ENCODE measurements around the gene FAM174C.

The FAM174C gene

DNA sequence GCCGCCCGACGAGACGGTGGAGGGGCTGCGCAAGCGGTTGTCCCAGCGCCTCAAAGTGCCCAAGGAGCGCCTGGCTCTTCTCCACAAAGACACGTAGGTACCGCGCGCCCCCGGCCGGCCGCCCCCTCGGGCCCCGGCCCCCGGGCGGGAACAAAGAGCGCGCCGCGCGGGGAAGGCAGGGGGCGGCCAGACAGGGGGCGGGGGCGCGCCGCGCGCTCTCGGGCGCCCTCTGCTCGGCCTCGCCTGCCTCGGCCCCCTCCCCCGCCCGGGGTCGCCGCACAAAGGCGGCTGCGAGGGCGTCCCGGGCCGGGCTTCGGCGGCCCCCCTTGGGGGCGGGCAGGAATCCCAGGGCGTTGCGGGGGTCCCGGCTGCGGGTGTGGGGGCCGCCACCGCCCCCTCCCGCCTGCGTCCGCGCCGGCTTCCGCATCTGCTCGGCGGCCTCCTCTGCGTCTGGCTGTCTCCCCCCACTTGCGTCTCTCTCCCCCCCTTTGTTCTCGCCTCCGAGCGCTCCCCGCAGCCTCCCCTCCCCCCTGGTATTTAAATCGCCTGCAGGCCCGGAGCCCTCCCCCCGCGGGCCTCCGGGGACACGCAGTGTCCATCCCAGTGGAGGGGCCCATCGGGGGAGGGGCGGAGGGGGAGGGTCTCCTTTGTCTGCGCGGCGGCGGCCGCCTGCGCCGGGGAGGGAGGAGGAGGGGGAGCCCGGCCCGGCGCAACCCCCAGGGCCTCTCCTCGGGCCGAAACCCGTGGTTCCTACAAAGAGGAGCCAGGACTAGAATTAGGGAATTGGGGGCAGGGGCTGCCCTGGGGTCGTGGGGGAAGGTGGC lies 24.7 kb upstream of the FAM174C start:
- DNase-seq (ENCODE audit: low read depth): no peak

DNA sequence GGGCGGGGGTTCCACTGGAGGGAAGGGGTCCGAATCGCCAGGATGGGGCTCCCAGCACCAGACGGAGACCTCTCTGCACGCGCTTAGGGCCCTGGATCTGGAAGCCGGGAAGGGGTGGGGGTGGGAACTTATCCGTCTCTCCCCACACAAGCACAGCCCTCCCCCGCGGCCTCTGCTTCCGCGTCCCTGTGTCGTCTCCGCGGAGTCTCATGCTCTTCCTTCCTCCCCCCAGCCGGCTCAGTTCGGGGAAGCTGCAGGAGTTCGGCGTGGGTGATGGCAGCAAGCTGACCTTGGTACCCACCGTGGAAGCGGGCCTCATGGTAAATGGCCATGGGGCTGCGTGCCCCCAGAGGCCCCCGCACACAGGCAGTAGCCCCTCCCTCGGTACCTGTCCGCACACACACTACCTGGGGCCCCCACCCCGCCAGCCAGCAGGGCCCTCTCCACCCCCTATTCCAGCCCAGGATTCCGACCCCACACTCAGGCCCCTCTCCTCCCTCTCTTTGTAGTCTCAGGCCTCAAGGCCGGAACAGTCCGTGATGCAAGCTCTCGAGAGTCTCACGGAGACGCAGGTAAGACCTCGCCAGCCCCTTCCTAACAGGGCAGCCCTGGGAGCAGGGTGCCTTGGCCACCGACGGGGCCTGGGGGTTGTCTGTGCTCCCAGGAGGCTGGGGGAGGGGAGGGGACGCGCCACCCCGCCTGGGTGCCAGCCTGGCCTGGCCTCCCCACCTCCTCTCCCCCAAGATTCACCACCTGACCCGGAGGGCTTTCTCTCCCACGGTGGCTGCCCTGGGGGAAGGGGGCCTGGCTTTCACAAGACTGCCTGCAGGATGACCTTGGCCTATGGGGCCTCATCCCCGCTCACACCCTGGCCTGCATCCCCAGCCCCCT lies 23.8 kb upstream of the FAM174C start:
- no peak for DNase-seq (ENCODE audit: low read depth)

DNA sequence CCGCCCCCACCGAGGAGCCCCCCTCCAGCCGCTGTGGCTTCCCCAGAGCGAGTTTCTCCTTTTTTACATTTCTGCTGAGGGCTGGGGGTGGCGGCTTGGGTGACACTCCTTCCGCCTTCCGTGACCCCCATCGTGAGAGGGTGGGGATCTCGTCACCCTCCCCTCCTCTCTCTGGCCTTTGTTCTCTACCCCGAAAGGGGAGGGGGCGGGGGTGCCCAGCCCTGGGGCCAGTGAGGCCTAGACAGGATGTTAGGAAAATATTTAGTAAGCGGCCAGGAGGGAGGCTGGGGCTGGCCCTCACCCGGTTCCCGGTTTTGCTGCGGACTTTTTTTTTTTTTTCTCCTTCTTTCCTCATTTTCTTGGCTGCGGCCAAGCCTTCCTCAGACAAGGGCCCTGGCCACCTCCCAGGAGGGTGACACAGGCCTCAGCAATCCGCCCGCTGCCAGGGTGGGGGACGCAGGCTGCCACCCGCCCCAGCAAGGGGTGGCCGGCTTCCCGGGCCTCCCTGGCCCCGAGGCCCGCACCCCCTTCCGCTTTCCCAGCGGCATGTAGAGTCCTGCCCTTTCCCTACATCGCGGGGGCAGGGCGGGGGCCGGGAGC lies 23.0 kb upstream of the FAM174C start:
- DNase-seq (ENCODE audit: low read depth): no peak

DNA sequence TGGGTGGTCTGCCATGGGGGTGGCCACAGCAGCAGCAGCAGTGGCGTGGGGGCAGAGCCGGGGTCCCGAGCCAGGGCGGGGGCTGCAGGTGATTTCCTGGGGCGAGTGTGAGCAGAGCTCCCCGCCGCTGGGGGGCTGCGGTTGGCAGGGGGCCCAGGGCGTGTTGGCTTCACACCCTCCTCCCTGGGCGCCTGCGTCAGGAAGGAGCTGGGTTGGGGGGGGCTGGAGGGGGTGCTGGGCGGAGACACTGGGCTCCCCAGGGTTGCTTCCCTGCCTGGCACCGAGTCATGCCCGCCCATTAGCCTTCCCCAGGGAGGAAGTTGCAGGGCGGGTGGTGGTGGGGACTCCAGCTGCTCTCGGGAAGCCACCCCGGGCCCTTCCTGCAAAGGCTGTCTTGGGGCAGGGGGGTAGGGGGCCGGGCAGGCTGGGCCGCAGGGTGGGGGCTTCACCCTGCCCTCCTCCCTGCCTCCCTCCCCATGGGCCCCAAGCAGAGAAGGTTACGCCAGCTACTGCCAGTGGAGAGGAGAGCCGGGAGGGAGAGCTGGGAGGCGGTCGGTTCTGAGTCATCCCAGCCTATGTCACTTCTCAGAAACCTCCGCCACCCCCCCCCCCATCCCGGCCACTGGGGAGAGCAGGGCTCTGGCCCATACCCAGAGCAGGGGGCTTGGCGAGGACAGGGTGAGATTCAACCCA lies 22.4 kb upstream of the FAM174C start:
- no peak for DNase-seq (ENCODE audit: low read depth)

DNA sequence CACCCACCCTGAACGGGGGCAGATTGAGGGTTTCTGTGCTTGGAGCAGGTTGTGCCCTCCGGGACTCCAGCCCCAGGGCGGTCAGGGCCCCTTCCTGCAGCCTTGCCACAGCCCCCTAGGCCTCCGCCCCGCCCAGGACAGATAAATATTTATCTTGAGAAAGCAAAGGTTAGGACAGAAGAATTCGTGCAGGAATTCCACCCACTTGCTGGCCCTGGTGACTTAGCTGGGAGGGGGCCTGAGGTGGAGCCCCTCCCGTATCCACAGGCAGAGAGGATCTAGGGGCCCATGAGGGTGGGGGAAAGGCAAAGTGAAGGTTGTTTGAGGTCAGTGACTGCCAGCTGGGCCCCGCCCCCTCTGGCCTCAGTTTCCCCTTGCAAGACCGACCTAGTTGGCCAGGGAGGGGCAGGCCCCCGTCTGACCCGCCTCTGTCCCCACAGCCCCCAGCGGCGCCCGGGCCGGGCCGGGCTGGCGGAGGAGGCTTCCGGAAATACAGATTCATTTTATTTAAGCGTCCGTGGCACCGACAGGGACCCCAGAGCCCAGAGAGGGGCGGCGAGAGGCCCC lies 21.7 kb upstream of the FAM174C start:
- no peak for DNase-seq (ENCODE audit: low read depth)

DNA sequence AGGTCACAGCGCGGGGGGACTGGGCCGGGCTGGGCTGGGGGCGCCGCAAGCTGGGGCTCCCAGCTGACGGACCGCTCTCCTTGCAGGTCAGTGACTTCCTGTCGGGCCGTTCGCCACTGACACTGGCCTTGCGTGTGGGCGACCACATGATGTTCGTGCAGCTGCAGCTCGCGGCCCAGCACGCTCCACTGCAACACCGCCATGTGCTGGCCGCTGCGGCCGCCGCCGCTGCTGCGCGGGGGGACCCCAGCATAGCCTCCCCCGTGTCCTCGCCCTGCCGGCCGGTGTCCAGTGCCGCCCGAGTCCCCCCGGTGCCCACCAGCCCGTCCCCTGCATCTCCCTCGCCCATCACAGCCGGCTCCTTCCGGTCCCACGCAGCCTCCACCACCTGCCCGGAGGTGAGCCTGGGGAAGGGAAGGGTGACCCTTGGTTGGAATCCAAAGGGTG lies 21.2 kb upstream of the FAM174C start:
- DNase-seq (ENCODE audit: low read depth): no peak

DNA sequence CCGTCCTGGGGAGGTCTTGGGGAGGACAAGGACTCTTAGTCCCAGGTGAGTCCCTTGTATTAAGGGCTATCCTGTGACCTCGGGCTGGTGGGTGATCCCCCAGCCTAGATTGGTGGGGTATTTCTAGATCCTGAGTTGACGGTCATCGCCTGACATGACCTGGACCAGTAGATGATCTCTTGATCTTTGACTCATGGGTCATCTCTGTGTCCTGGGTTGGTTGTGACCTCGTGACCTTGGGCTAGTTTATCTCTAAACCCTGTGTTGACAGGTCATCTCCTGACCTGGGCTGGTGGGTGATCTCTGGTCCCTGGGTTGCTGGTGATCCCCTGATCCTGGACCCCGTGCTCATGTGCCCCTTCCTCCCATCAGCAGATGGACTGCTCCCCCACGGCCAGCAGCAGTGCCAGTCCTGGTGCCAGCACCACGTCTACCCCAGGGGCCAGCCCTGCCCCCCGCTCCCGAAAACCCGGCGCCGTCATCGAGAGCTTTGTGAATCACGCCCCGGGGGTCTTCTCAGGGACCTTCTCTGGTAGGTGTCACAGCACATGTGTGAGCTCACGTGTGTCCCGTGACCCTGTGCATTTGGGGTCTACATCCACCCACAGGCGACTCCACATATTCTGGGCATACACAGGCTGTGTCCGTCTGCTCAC lies 20.7 kb upstream of the FAM174C start:
- DNase-seq (ENCODE audit: low read depth): no peak

DNA sequence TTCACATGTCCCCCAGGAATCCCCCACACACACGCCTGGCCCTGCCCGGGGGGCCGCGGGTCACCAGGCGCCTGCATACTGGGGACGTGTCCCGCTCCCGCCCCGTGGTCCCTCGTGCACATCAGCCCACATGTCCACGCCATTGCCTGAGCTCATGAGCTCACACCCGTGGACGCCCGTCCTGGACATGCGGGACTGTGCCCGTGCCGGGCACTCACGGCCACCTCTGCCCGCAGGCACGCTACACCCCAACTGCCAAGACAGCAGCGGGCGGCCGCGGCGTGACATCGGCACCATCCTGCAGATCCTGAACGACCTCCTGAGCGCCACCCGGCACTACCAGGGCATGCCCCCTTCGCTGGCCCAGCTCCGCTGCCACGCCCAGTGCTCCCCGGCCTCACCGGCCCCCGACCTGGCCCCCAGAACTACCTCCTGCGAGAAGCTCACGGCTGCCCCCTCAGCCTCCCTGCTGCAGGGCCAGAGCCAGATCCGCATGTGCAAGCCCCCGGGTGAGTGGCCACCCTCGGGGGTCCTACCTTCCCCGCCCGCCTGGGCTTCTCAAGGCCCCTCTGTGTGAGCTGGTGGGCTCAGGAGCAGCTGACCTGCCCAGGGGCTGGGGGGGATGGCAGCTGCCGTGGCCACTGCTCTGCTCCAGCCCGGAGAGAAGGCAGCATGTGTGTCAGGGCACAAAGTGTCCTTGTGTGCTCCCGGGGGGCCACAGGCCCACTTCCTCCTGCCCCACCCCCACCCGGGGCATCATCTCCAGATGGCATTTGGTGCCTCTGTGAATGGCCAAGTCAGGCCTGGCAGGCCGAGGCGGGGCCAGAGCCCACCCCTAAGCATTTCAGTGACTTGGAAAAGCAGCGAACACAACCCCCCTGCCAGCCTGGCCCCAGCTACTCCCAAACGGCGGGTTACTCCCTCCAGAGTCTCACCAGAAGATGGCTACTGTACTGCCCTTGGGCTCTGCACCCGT lies 19.9 kb upstream of the FAM174C start:
- no peak for DNase-seq (ENCODE audit: low read depth)

DNA sequence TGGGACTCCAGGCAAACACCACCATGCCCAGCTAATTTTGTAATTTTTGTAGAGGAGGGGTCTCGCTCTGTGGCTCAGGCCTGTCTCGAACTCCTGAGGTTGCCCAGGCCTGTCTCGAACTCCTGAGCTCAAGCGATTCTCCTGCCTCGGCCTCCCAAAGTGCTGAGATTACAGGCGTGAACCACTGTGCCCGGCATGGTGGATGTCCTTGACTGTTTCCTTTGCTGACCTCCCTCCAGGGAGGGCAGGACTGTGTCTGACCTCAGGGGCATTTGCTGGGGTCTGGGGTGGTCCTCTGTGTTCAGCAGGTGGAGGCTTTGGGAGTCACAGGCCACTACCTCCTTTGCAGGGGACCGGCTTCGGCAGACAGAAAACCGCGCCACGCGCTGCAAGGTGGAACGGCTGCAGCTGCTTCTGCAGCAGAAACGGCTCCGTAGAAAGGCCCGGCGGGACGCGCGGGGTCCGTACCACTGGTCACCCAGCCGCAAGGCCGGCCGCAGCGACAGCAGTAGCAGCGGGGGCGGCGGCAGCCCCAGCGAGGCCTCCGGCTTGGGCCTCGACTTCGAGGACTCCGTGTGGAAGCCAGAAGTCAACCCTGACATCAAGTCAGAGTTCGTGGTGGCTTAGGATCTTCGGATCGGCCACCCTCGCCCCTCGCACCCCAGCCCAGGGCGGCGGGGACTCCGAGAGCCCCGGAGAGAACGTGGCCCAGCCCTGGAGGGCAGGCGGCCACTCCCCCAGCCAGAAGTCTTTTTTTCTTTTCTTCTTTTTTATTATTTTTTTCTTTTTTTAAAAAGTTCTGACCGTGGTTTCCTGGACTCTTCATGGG lies 18.5 kb upstream of the FAM174C start:
- DNase-seq (ENCODE audit: low read depth): no peak

DNA sequence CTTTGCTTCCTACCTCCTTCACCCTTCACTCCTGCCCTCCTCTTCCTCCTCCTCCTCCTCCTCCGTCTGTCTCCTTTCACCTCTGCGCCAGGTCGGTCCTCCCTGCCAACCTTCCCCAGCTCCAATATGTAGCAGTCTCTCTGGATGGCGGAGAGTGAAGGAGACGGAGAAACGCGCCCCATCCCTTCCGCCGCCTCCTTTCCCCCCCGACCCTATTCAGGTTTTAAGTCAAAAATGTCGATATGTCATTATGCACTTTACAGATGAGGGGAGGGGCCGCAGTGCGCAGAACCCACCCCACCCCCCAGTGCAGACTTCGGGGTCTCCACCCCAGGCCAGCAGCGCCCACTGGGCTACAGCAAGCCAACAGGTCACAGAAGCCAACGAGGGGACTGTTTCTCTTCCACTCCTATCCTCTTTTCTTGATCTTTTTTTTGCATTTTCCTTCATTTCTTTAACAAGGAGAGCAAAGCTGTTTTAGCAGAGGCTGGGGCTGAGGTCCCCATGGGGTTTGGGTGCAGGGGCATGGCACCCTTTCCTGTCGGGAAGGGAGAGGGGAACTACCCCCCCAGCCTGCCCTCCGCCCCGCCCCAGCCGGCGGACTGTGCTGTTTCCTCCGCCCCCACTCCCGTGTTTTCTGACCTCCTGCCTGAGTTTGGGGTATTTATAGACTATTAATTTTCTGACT lies 17.7 kb upstream of the FAM174C start:
- DNase-seq (ENCODE audit: low read depth): no peak

DNA sequence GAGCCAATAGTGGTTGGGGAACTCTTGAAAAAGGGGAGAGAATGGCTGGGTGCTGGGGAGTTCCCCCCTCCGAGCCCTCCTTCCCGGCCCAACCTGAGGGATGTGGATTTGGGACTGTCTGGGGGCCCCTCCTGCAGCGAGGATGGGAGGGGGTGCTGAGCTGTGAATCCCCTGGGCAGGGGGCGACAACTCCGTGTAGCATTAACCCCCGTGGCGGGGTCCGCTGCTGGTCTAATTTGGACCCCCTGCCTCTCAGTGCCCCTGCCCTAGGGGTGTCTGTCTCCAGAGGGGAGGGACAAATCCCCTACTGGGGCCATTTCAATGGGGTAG lies 17.2 kb upstream of the FAM174C start:
- DNase-seq (ENCODE audit: low read depth): no peak

DNA sequence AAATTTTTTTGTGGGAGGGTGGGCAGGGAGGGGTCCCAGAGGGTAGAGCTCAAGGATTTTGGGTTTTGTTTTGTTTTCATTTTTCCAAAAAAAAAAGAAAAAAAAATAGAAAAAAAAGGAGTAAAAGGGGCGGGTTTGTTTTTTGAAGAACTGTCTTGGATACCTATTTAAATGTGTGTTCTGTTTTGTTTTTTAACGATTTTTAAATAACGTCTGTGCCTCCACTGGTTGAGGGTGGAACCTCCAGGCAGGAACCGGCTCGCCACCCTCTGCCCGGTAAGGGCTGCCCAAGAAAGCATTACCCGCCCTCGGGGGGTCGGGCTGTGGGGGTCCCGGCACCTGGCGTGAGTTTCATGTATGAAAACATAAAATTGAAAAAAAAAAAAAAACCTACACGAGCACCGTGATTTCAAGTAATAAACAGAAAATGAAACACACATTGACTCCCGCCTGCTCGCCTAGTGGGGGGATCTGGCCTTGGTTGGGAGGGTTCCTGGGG lies 16.6 kb upstream of the FAM174C start:
- no peak for DNase-seq (ENCODE audit: low read depth)

DNA sequence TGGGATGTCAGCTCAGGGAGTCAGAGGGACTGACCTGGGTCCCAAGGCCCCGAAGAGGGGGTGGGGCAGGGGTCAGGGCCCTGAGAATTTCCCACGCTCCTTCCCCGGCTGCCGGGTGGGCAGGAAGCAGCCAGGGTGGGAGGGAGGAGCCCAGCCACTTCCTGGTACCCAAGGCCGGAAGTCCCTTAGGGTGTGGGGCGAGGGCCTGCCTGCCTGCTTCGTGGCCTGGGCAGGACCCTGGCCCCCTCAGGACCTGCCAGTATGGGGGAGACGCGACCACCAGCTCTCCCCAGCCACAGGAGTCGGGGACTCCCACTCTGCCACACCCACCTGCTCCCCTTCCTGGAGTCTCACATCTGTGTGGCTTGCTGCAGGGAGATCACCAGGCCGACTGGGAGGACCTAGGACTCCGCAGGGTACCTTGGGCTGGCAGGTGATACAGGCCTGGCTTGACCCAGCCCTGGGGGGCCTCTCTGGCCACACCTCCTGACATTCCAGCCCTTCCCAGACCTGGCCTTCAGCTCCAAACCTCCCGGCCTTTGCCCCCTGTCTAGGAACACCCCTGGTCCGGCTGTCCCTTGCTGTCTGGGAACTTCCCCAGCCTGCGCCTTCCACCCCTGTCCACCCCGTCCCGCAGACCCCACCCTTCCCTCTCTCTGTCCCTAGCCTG lies 16.0 kb upstream of the FAM174C start:
- no peak for DNase-seq (ENCODE audit: low read depth)

DNA sequence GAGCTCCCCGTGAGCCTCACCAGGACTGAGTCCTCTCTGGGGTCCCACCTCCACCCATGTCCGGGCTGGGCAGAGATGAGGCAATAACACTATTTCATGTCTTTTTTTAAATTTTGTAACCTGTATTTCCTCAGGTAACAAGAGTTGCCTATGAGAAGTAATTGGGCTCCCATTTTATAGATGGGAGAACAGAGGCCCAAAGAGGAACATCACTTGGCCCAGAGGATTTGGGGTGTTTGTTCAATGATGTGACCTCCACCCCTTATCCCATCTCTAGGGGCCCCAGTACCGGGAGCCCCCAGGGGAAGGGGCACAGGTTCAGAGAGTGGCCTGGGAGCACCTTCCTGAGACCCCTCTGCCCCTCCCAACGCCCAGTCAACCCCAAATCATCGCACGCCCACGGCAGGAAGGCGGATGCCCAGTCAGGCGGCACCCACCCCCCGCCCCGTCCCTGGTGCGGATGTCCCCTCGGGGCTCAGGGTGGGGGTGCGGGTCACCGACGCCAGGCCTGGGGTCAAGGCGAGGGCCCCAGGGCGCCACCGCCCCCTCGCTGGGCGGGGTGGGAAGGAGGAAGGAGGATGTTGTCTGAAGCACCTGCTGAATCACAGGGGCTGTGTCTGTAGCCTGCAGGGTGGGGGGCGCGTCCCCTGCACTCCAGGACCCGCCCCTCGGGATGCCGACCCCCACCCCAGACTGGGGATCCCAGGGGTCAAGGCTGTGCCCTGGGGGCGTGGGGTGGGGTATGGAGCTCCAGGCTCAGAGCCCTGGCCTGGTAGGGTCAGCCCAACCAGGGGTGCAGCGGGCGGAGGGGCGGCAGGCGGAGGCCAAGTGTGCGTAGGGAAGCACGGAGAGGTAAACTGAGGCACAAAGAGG lies 15.2 kb upstream of the FAM174C start:
- no peak for DNase-seq (ENCODE audit: low read depth)

DNA sequence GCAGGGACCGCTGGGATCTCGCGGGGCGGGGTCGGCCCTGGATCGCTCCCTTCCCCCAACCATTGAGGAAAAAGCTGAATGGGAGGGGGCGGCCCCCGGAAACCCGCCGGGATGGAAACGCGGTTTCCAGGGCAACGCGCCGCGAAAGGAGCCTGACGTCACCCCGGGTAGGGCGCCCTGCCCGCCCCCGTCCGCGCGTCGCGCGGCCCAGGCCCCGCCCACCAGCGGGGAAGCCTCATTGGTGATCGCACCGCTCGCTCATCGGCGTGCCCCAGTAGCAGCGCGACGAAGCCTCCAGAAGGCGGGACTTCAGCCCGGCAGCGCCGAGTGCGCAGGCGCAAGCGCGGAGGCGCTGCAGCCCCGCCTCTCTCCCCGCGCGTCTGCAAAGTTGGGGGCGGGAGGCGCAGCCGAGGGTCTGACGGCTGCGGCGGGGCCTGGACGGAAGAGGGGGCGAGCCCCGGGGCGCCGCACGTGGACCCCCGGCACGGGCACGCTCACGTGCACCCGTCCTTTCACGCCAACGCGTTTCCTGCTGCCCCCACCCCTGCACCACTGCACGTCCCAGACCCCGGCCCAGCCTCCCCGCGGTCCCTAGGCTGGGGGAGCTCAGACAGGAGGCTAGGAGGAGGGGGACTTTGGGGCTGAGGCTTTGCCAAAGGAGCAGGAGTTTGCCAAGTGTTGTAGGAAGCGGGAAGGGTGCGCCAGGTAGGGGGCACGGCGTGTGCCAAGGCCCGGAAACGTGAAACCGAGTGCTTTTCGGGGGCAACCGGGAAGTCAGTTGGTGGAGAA lies 14.4 kb upstream of the FAM174C start:
- peak; percentile 90 for DNase-seq (ENCODE audit: low read depth)

DNA sequence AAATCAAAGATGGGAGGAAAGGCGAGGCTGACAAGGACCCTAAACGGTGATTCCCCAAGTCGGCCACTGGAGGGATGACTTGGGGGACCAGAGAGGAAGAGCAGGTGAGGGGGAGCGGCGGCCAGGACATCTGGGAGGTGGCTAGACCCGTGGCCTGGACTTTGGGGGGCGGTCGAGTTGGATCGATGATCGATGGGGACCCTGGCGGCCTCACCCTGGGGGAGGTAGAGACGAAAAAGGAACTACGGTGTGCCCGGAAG lies 13.9 kb upstream of the FAM174C start:
- no peak for DNase-seq (ENCODE audit: low read depth)

Data from stimulated activated CD8-positive, alpha-beta memory T cell treated with anti-CD3 and anti-CD28 coated beads, Interleukin-15, amount 100 ng/mL, for 1 hour (primary cell).